ENCODE results near the gene PIM3. TPM values are rescaled to one million over a fixed set of nuclear protein-coding genes. Genes with fewer than 3 reads are reported as not detected.
A peak's percentile ranks its signal among the peaks of the same experiment; 100 is the strongest.

Gene PIM3
- total RNA-seq, 1 experiment from 2014 or later: 42.9 TPM

- TF ChIP-seq TCF7 (CRISPR knock-in tag; IDR thresholded peaks at IDR 0.05; ENCODE audit: low read depth) (no peak), E2F4 (CRISPR knock-in tag; IDR thresholded peaks at IDR 0.05; ENCODE audit: borderline replicate concordance, low read depth) (no peak), ZNF423 (CRISPR knock-in tag; IDR thresholded peaks at IDR 0.05) (no peak), FOXK1 (CRISPR knock-in tag; IDR thresholded peaks at IDR 0.05) (no peak), GTF2I (CRISPR knock-in tag; conservative IDR thresholded peaks at IDR 0.05) (no peak), ATF2 (CRISPR knock-in tag; IDR thresholded peaks at IDR 0.05; ENCODE audit: borderline replicate concordance, low read depth) (no peak), TEAD4 (CRISPR knock-in tag; IDR thresholded peaks at IDR 0.05) (no peak), TEAD1 (CRISPR knock-in tag; IDR thresholded peaks at IDR 0.05) (no peak), RORB (CRISPR knock-in tag; IDR thresholded peaks at IDR 0.05) (no peak), NFE2L1 (CRISPR knock-in tag; IDR thresholded peaks at IDR 0.05) (no peak), TP53 (CRISPR knock-in tag; IDR thresholded peaks at IDR 0.05) (no peak)
These were observed 34.9 kb upstream of the PIM3 start (continued) for GRCh38 chr22:49925525-49926128.

GRCh38 chr22:49926916-49927315 lies 33.7 kb upstream of the PIM3 start:
- no peak for TF ChIP-seq JAZF1 (CRISPR knock-in tag; IDR thresholded peaks at IDR 0.05)
- no peak for TF ChIP-seq ZBTB21 (CRISPR knock-in tag; IDR thresholded peaks at IDR 0.05; ENCODE audit: borderline replicate concordance)
- no peak for TF ChIP-seq NFATC4 (CRISPR knock-in tag; IDR thresholded peaks at IDR 0.05)
- POLR2A ChIA-PET: no interaction called here
- no peaks in the 10 kb centered on the region for H3K9me3 Mint-ChIP-seq
- no peak for DNase-seq (ENCODE audit: low spot score)
- peaks cover 12% of the 10 kb centered on the region for H3K4me1 Mint-ChIP-seq
- H3K36me3 Mint-ChIP-seq: peaks cover 6% of the 10 kb centered on the region; the same call in 1 of the 2 replicates
- no peak for ATAC-seq
- peaks cover 12% of the 10 kb centered on the region for H3K27me3 Mint-ChIP-seq (ENCODE audit: low read depth)
- H3K4me3 Mint-ChIP-seq: no peak overlapping the region
- H3K27ac Mint-ChIP-seq: peak overlapping the region; percentile 76
- CTCF ChIA-PET: interaction anchor here (1.4 kb wide), 1 partner anchor 103 kb away, joined by 6 read pairs; no protein-coding TSS in a partner anchor

- Mint-ChIP-seq H3K4me1 (peaks cover 12% of the 10 kb centered on the region), H3K27me3 (ENCODE audit: low read depth) (peaks cover 12% of the 10 kb centered on the region), H3K36me3 (peaks cover 6% of the 10 kb centered on the region; the same call in 1 of the 2 replicates), H3K4me3 (0 out of 2 replicates have a peak overlapping the region, but pooled peaks have one; percentile 31), H3K27ac (peak overlapping the region; percentile 76; the same call in 1 of the 2 replicates), H3K9me3 (no peaks in the 10 kb centered on the region)
- no peak for TF ChIP-seq MAX (CRISPR knock-in tag; IDR thresholded peaks at IDR 0.05)
- no peak for ATAC-seq
- no peak for DNase-seq (ENCODE audit: low spot score)
- CTCF ChIA-PET: interaction anchor here (0.9 to 1.4 kb wide), 2 partner anchors 56 to 103 kb away, joined by 3 to 6 read pairs; no protein-coding TSS in a partner anchor
- POLR2A ChIA-PET: no interaction called here
These were observed 32.9 kb upstream of the PIM3 start for GRCh38 chr22:49927483-49928184.

GRCh38 chr22:49928185-49928495 lies 32.4 kb upstream of the PIM3 start:
- ATAC-seq (no peak), DNase-seq (ENCODE audit: low spot score) (no peak)
- TF ChIP-seq MXD4 (CRISPR knock-in tag; IDR thresholded peaks at IDR 0.05; ENCODE audit: borderline replicate concordance) (no peak), E2F5 (CRISPR knock-in tag; IDR thresholded peaks at IDR 0.05) (no peak), CTCF (IDR thresholded peaks at IDR 0.05) (no peak), ARID4B (CRISPR knock-in tag; IDR thresholded peaks at IDR 0.05; ENCODE audit: borderline replicate concordance) (no peak), GRHL2 (CRISPR knock-in tag; IDR thresholded peaks at IDR 0.05; ENCODE audit: insufficient replicate concordance, severe bottlenecking) (no peak), ZNF423 (CRISPR knock-in tag; IDR thresholded peaks at IDR 0.05) (no peak)

More at GRCh38 chr22:49928185-49928495, 32.4 kb upstream of the PIM3 start:
- Mint-ChIP-seq H3K9me3 (no peaks in the 10 kb centered on the region), H3K27me3 (ENCODE audit: low read depth) (peaks cover 12% of the 10 kb centered on the region), H3K4me1 (peaks cover 12% of the 10 kb centered on the region), H3K36me3 (peaks cover 6% of the 10 kb centered on the region; the same call in 1 of the 2 replicates), H3K4me3 (no peak overlapping the region), H3K27ac (no peak overlapping the region)
- ChIA-PET POLR2A (no interaction called here), CTCF (interaction anchor here (0.9 kb wide), 1 partner anchor 55 kb away, joined by 3 read pairs; no protein-coding TSS in a partner anchor)
